D341Med (cell line): ENCODE results near the gene CELF5.
"Not testable (repeated sequence)": the region's sequence is repeated elsewhere in the genome, so short reads cannot be mapped to it uniquely, and the experiment has no call there.

ENCODE experiments used
- DNase-seq: peaks from one replicate; pipeline ENCODE4 v3.0.0; 2012; ENCODE audit warnings: low spot score

CELF5 gene

DNA sequence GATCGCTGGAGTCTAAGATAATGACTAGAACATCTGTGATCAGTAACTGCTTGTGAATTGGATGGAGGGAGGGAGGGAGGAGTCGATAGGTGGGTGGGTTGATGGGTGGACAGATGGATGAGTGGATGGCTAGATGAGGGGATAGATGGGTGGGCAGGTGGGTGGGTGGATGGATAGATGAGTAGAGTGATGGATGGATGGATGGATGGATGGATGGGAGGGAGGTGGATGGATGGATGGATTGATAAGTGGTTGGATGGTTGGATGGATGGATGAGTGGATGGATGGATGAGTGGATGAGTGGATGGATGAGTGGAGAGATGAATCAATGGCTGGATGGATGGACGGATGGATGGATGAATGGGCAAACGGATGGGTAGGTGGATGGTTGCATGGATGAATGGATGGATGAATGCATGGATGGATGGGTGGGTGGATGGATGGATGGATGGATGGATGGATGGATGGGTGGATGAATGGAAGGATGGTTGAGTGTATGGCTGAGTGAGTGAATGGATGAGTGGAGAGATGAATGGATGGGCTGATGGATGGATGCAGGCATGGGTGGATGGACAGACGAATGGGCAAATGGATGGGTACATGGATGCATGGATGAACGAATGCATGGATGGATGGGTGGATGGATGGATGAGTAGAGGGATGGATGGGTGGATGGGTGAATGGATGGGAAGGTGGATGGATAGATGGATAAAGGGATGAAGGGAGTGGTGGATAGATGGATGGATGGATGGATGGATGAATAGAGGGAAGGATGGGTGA lies 97.9 kb downstream of the CELF5 start:
- DNase-seq, result no peak

DNA sequence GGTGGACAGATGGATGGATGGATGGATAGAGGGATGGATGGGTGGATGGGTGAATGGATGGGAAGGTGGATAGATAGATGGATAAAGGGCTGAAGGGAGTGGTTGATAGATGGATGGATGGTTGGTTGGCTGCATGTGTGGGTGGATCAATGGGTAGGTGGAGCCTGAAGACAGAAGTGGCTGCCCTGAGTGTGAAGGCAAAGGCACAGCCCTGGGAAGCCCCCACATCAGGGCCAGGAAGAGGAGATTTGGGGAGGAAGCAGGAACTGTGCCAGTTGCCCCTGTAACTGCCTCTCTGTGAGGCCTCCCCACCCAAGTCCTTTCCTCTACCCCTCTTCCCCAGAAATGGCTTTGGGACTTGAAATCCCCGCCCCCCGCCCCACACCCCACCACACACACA lies 98.6 kb downstream of the CELF5 start:
- no peak for DNase-seq

DNA sequence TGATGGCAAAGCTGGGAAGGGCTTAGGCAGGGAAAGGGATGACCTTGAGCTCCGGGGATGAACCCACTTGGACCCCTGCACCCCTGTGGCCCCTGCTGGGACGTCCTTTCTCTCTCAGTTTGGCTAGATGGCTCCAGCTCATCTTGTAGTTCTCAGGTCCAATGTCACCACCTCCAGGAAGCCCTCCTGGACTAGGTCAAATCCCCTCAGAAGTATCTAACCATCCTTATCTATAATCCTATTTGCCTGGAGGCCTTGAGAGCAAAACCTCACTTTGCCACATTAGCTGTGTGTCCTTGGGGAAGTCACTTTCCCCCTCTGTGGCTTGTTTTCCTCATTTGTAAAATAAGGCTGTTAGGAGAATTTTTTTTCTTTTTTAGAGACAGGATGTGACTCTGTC lies 99.2 kb downstream of the CELF5 start:
- DNase-seq, result no peak

DNA sequence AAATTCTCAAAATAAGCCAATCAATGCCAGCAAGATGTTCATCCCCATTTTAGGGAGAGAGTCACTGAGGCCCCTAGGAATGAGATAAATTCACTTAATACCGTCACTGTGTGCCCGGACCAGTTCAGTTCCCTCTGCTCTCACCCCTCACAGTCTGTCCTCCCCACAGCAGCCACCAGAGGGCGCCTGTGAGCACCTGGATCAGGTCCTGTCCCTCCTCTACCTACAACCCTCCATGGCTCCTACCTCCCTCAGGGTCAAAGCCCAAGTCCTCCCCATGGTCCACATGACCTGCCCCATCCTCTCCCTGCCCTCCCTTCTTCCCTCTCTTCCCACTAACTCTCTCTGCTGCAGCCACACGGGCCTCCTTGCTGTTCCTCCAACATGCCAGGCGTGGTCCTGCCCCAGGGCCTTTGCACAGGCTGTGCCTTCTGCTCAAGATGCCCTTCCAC lies 100.0 kb downstream of the CELF5 start:
- peak; percentile 71 for DNase-seq

DNA sequence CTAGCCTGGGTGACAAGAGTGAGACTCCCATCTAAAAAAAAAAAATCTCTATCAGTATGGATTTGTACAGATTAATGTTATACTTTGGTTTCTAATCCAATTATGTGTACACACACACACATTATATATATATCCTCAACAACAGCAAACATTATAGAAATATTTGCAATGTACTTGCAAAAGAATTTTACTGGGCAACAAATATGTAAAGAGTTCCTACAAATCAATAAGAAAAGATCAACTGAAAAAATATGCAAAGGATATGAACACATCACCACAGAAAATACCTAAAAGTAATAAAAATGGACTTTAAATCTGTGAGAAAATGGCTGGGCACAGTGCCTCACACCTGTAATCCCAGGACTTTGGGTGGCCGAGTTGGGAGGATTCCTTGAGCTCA lies 101.0 kb downstream of the CELF5 start:
- DNase-seq, result no peak

DNA sequence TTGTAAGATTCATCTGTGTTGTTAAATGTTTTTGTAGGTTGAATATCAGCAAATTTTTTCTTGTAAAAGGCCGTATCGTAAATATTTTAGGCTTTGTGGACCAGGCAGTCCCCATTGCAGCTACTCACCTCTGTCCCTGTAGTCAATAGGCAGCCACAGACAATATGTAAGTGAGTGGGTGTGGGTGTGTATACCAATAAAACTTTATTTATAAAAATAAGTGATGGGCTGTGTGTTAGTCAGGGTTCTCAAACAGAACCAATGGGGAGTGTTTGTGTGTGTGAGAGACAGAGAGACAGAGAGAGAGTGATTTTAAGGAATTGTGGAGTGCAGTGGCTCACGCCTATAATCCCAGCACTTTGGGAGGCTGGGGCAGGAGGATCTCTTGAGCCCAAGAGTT lies 104.3 kb downstream of the CELF5 start:
- no peak for DNase-seq

DNA sequence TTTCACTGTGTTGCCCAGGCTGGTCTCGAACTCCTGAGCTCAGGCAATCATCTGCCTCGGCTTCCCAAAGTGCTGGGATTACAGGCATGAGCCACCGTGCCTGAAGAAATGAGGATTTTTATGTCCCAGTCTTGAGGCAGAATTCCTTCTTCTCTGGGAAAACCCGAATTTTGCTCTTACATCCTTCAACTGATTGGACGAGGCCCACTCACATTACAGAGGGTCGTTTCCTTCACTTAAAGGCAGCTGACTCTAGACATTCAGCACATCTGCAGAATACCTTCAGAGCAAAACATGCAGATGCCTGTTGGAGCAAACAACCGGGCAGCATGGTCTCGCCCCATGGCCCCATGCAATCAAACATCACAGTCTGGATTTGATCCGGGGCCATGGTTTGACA lies 105.6 kb downstream of the CELF5 start:
- DNase-seq, result no peak

DNA sequence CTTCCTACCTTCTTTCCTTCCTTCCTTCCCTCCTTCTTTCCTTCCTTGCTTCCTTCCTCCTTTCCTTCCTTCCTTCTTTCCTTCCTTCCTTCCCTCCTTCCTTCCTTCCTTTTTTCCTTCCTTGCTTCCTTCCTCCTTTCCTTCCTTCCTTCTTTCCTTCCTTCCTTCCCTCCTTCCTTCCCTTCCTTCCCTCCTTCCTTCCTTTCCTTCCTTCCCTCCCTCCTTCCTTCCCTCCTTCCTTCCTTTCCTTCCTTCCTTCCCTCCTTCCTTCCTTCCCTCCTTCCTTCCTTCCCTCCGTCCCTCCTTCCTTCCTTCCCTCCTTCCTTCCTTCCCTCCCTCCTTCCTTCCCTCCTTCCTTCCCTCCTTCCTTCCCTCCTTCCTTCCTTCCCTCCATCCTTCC lies 107.8 kb downstream of the CELF5 start:
- DNase-seq, result not testable (repeated sequence)

DNA sequence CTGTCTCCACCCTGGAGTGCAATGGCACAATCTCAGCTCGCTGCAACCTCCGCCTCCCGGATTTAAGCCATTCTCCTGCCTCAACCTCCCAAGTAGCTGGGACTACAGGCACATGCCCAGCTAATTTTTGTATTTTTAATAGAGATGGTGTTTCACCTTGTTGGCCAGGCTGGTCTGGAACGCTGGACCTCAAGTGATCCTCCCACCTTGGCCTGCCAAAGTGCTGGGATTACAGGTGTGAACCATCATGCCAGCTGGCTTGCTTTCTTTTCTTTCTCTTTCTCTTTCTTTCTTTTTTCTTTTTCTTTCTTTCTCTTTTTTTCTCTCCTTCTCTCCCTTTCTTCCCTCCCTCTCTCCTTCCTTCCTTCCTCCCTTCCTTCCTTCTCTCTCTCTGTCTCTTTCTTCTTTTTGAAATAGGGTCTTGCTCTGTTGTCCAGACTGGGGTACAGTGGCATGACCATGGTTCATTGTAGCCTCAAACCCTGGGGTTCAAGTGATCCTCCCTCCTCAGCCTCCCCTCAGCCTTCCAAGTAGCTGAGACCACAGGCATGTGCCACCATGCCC lies 108.6 kb downstream of the CELF5 start:
- DNase-seq, result no peak

DNA sequence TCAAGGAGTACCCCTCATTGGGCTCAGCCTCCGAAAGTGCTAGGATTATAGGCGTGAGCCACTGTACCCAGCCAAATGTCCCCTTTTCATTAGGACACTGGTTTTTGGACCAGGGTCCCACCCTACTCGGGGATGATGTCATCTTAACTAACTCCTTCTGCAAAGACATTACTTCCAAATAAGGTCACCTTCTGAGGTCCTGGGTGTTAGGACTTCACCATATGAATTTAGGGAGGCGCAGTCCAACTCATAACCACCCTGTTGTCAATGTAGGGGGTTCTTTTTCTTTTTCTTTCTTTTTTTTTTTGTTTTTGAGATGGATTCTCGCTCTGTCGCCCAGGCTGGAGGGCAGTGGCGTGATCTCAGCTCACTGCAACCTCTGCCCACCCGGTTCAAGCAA lies 109.2 kb downstream of the CELF5 start:
- no peak for DNase-seq

DNA sequence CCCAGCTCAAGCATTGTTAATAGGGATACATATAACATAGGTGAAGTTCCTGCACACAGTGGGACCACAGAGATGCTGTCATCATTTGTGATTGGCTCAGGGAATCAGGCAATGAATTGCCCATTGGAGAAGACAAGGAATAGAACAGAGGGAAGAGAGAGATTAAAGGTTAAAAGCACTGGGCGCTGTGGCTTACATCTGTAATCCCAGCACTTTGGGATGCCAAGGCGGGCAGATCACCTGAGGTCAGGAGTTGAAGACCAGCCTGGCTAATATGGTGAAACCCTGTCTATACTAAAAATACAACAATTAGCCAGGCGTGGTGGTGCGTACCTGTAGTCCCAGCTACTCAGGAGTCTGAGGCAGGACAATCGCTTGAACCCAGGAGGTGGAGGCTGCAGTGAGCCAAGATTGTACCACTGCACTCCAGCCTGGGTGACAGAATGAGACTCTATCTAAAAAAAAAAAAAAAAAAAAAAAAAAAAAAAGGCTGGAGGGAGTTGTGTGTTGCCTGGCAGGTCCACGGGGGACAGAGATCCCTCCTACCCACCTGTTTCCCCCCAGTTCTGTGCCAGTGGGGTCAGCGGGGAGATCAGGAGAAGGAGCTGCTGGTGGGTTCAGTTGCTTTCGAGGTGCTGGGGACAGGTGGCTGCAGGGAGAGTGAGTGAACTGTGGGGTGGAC lies 110.4 kb downstream of the CELF5 start:
- not testable (repeated sequence) for DNase-seq

DNA sequence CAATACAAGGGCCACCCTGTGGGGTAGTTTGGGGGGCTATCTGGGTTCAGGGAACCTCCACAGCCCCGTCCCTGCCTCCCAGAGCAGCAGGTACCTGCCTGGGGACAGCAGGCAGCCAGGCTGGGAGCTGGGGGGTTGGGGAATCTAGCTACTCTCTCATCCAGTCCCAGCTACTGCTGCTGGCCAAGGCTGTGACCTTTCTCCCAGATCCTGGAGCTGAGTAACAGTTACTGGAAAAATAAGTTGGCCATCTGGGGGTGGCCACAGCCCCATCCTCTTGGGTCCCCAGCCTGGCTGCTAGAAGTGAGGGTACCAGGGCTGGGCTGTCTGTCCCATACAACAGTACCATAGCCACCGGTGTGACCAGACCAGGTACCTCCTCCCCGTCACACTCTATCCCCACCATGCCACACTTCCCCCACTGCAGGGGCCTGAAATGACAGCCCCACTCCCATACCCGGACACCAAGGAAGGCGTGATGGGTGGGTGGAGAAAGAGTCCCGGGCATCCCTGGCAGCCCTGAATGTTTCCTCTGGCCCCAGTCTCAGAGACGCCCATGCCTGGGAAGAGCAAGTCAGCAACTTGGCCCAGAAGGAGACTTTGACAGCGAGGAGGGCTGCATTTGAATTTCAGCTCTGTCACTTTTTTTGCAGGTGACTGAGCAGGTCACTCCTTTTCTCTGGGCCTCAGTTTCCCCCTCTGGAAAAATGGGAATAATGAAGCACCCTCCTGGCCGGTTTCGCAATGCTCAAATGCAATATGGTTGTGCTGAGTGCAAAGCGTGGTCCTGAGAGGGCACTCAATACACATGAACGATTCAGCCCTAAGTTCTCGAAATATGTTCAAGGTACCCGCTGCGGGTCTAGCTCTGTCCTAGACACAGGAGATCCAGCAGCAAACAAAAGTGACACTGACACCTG lies 111.2 kb downstream of the CELF5 start:
- DNase-seq, result no peak

DNA sequence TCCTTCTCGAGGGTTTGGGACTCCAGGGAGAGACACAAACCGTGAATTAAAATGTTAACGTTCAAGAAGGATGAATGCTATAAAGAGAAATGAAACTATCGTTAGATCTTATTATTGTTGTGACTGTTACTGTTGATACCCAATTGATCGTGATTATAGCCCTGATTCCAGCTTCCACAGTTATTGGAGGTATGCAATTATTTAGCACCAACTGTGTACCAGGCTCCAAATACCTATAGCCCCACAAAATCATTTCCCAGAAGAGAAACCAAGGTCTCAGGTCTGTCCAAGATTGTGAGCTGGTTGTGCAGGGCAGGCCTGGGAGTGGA lies 111.9 kb downstream of the CELF5 start:
- DNase-seq, result no peak

DNA sequence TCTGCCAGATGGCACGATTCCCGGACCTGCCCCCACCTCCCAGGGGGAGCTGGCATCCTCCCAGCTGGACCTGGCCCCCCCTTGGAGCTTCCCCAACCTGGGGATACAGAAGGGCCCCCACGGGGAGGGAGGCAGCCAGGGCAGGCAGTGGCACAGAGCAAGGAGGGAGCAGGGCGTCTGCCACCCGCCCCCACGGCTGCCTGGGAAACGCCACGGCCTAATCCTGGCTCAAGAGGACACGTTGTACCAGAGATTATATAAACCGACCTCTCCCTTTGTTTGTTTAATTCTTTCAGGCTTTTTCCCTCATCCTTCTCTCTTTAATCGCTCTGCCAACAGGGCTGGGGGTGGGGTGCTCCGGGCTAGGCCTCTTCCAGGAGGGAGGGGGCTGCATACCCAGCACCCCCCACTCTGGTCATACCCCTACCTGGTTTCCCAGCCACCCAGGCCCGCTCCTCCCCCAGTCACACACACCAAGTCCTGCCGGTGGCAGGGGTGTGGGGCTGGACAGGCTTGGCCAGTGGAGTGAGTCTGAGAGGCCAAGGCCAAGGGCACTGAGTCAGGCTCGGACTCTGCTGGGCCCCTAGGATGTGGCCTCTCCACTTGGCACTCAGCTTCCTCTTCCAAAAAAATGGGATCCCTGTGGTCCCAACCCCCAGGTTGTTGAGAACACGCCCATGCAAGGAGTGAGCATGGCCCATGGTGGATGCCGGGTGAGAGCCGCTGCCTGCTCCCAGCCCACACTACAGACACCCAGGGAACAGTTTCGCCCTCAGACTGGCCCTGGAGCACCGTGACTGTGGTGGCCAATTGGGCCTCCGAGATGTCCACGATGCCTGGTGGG lies 112.4 kb downstream of the CELF5 start:
- DNase-seq, result peak; percentile 95

DNA sequence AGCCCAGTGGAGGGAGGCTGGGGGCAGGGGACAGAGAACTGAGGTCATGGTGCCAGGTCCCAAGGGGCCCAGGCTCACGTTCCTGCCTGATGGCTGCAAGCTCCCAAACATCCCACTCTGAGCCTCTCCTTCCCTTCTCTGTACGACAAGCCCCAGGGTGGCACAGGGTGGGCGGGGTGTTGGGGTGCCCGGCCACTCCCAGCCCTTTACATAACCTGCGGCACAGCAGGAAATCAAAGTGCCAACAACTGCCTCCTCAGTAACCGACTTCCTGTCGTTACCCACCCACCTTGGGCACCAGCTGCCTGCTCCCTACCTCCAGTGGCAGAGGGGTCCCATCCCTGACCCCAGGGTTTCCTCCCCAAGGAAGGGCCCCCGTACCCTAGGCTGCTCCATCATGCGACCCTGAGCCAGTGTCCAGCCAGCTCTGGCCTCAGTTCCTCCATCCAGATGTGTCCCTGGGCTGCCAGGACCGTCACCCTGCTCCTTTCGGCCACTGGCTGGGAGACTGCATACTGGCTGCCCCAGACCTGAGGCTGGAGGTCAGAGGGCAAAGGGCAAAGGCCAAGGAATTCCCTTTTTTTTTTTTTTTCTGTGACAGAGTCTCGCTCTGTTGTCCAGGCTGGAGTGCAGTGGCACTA lies 114.2 kb downstream of the CELF5 start:
- DNase-seq, result peak; percentile 40

DNA sequence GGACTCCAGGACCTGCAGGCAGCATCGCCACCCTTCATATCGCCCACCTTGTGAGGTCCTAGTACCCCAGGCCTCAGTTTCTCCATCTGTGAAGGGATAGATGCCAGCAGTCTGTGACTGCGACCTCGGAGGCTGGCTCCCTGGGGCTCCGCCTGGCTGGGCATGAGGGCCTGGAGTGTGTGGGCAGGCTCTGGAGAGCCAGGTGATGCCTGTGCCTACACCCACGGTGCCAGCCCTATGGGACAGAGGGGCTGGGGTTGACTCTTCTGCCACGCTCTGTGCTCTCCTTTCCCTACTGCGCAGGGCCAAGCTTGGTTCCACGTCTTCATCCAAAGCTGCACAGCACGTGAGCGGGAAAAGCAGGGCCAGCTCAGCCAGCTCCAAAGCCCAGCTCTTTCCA lies 115.9 kb downstream of the CELF5 start:
- no peak for DNase-seq

DNA sequence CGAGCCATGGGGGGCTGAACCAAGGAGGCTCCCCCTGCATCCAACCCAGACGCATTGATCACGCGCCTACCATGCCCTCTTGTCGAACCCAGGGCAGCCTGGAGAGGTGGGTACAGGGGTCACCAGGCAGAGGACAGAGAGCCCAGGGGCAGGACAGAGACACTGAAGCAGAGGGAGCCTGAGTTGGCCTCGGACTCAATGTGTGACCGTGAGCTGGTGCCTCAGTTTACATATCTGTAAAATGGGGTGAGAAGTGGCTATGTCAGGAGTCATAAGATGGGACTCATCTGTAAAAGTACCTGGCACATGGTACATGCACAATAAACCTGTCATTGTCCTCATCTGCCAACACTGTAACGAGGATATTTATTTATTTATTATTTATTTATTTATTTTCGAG lies 117.8 kb downstream of the CELF5 start:
- DNase-seq, result no peak

DNA sequence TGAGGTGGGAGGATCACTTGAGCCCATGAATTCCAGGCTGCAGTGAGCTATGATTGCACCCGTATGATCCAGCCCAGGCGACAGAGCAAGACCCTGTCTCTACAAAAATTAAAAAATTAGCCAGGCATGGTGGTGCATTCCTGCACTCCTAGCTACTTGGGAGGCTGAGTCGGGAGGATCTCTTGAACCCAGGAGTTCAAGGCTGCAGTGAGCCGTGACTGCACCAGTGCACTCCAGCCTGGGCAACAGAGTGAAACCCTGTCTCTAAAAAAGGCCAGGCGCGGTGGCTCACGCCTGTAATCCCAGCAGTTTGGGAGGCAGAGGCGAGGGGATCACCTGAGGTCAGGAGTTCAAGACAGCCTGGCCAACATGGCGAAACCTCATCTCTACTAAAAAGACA lies 118.5 kb downstream of the CELF5 start:
- DNase-seq, result not testable (repeated sequence)

DNA sequence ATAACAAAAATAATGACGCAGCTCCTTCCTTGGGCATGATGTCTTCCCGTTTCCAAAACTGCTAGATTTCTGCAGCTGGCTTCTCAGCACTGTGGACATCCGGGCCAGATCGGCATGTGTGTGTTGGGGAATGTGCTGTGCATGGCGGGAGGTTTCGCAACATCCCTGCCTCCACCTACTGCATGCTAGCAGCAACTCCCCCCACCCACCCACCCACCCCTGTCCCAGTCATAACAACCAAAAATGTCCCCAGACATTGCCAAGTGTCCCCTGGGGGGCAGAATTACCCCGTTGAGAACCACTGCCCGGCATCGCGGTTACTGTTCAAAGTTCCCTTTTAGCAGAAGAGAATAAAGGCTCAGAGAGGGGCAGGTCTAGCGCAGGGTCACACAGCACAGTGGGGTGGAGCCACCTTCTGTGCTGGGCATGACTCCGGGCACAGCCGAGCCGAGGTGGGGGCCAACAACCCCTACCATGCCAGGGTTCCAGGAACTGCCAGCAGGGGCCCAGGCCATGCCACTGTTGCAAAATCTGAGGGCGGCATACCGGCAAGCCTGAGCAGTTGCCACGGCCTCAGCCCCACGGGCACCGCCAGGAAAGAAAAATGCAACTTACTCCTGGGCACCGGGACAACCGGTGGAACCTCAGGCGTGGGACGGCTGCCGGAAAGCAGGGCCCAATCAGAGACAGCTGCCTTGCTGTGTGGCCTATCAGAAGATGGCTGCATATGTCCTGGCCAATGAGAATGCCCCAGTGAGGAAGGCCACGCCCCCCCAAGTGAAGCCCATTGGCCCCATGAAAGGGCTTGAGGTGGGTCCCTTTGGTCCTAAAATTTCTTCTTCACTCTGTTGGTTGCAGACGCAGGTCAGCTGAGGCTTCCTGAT lies 119.4 kb downstream of the CELF5 start:
- DNase-seq, result peak; percentile 77
